Right ventricle myocardium inferior (tissue), 1 donor: Measurements from ENCODE around the gene INTS6. TPM values are rescaled to one million over a fixed set of nuclear protein-coding genes. Genes with fewer than 3 reads are reported as not detected.

Experiments used
- ATAC-seq: fragments of 200-7000 bp; cut with Tn5 transposase; one replicate; pipeline ENCODE4 v1.9.1; 2020; ENCODE audit warnings: mild to moderate bottlenecking, moderate library complexity
- DNase-seq: peaks from one replicate; pipeline ENCODE4 v3.0.0; 2021; ENCODE audit errors: missing footprints
- intact Hi-C: fragments of 100-400 bp; cut with DNase I; formaldehyde crosslinking; loops from one replicate; pipeline ENCODE4 v1.11.0; 2022
- total RNA-seq: library from RNA; stranded (reverse); fragmentation: NEBNext Ultra II Directional; extraction: Animal tissue kit (Norgen Biotek cat#: 25700); gene quantifications from one replicate; pipeline ENCODE4 v1.2.1, GENCODE V29; 2021
- donor health status: DM: no; HTN: yes; CAD: no; lungs with severe emphysema.

Gene INTS6
- total RNA-seq, 1 donor from 2014 or later = 22.7 TPM

- intact Hi-C loops = no loop called here
- no peak for DNase-seq
- ATAC-seq = no peak
These were observed 121.4 kb downstream of the INTS6 start for GRCh38 chr13:51331354-51331861.

GRCh38 chr13:51330791-51331190 lies 122.0 kb downstream of the INTS6 start:
- intact Hi-C loops = no loop called here
- DNase-seq (no peak), ATAC-seq (no peak)

GRCh38 chr13:51329606-51330005 lies 123.2 kb downstream of the INTS6 start:
- ATAC-seq (no peak), DNase-seq (no peak)
- intact Hi-C loops = no loop called here

GRCh38 chr13:51328488-51328887 lies 124.3 kb downstream of the INTS6 start:
- DNase-seq = no peak
- no peak for ATAC-seq
- intact Hi-C loops = no loop called here

- intact Hi-C loops = no loop called here
- no peak for DNase-seq
- no peak for ATAC-seq
These were observed 124.9 kb downstream of the INTS6 start for GRCh38 chr13:51327961-51328360.

- DNase-seq (no peak), ATAC-seq (no peak)
- intact Hi-C loops = no loop called here
These were observed 126.1 kb downstream of the INTS6 start for GRCh38 chr13:51326777-51327176.

GRCh38 chr13:51325837-51326236 lies 127.0 kb downstream of the INTS6 start:
- intact Hi-C loops = no loop called here
- DNase-seq (no peak), ATAC-seq (no peak)

- intact Hi-C loops = no loop called here
- DNase-seq = no peak
- ATAC-seq = no peak
These were observed 128.0 kb downstream of the INTS6 start for GRCh38 chr13:51324714-51325420.

- ATAC-seq = no peak
- DNase-seq = no peak
- intact Hi-C loops = no loop called here
These were observed 128.9 kb downstream of the INTS6 start for GRCh38 chr13:51323824-51324511.

GRCh38 chr13:51322826-51323225 lies 130.0 kb downstream of the INTS6 start:
- DNase-seq (no peak), ATAC-seq (no peak)
- intact Hi-C loops = no loop called here

- no peak for ATAC-seq
- DNase-seq = no peak
- intact Hi-C loops = no loop called here
These were observed 131.0 kb downstream of the INTS6 start for GRCh38 chr13:51321836-51322235.

GRCh38 chr13:51318876-51319275 lies 134.0 kb downstream of the INTS6 start:
- ATAC-seq = no peak
- intact Hi-C loops = no loop called here
- no peak for DNase-seq

GRCh38 chr13:51318015-51318414 lies 134.8 kb downstream of the INTS6 start:
- DNase-seq (no peak), ATAC-seq (no peak)
- intact Hi-C loops = no loop called here

GRCh38 chr13:51317262-51317661 lies 135.6 kb downstream of the INTS6 start:
- ATAC-seq (no peak), DNase-seq (no peak)
- intact Hi-C loops = no loop called here

- DNase-seq (no peak), ATAC-seq (peak; percentile 51)
- intact Hi-C loops = no loop called here
These were observed 139.2 kb downstream of the INTS6 start for GRCh38 chr13:51313619-51314018.

GRCh38 chr13:51311957-51312520 lies 140.8 kb downstream of the INTS6 start:
- ATAC-seq (no peak), DNase-seq (no peak)
- intact Hi-C loops = no loop called here
